OCI-M2 (cell line): Measurements from ENCODE around the gene SAMMSON.

Experiments
- DNase-seq: peaks from one replicate; lab custom pipeline; 2025; ENCODE audit not compliant: unreplicated experiment; lab: John Stamatoyannopoulos, UW

Gene SAMMSON

DNA sequence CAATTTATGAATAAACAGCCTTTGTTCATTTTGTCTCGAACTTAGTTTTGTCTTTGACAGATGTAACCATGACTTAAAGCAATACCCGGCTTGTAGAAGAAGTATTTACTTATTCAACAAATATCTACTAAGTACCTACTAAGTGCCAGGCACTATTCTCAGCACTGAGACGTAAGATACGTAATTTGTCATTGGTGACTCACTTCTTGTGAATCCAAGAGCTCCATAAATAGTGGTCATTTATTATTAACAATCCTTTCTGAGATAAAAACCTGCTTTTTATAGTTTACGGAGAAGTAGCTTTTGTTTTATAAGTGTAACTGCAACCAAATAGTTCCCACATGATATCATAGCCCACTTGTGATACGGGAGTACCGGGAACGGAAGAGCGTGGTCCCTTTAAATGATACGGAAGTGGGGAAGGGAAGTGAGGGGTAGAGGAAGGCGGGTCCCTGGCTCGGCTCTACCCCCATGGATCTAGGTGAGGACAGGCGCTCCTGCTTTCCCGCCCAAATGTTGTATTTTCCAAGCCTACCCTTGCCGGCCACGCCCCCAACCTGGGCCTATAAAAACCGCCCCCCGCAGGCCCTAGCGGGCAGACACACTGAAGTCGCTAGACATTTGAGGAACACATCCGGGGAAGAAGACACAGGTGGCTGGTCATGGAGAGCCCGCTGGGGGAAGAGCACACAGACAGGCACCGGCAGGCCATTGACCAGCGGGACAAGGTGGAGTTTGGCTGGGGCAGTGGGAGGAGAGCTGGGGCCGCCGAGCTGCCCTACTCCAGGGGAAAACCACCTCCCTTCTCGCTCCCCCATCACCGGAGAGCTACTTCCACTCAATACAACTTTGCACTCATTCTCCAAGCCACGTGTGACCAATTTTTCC is at the start of gene SAMMSON:
TSS of gene SAMMSON (plus strand) at position 594 of the 888 bp plus-strand sequence.
- no peak for DNase-seq

DNA sequence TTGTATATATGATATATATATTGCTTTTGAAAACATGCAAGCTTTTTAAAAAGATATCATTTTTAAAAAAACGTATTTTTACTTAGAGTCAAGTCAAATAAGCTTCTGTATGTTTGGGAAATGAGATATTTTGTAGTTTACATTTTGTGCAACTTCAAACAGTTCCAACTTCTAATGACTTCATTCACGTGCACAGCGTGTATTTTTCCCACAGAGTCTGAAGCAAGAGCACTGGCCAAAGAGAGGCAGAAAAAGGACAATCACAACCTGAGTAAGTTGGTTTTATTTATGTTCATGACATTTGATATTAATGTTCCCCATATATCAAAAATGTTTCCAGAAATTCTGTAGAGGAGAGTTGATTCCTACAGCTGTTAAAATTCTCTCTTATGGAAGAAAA is 47.9 kb upstream of the SAMMSON start:
- DNase-seq, result no peak

DNA sequence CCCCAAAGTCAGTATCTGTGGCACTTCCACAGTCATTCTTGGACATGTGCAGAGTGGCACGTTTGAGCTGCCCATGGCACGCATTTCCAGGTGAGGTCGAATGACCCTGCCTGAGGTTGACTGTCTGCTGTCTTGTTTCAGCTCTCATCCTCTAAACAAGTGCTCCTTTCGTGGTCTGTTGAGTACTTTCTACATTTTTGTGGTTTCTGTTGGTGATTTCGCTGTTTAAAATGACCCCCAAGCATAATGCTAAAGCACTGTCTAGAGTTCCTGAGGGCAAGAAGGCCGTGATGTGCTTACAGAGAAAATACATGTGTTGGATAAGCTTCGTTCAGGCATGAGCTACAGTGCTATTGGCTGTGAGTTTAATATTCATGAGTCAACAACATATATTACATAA is 40.0 kb upstream of the SAMMSON start:
- DNase-seq, result no peak

DNA sequence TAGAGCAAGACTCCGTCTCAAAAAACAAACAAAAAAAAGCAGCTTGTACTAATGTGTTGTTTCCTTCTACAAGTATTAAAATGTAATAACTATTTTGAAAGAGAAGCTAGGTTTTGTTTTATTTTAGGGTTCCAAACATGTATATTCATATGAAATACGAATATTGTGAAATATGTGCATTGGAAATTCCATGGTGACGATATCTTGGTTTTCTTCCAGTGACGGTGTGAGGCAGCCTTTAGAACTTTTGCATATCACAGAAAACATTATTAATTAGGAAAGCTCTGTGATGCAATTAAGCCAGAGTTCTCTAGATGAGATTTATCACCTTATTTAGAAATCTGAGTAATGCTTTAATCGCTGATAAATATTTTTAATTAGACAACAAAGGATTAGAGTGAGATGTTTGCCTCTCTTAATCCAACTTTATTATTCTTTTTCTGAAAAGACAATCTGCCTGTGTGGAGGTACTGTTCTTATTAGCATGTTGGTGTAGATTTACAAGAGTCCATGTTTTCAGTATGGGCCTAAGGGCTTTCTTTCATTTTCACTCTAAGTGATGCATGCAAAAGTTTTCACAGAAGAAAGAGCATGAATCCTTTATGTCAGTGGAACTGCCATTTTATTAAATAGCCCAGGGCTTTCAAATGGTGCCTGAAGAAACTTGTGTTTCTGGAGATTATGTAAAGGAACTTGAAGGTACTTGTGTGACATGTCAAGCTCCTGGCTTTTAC is 37.7 kb upstream of the SAMMSON start:
- no peak for DNase-seq

GRCh38 chr3:69963643-69964042 is 35.9 kb upstream of the SAMMSON start:
- DNase-seq, result no peak

GRCh38 chr3:69967156-69967555 is 32.4 kb upstream of the SAMMSON start:
- no peak for DNase-seq

DNA sequence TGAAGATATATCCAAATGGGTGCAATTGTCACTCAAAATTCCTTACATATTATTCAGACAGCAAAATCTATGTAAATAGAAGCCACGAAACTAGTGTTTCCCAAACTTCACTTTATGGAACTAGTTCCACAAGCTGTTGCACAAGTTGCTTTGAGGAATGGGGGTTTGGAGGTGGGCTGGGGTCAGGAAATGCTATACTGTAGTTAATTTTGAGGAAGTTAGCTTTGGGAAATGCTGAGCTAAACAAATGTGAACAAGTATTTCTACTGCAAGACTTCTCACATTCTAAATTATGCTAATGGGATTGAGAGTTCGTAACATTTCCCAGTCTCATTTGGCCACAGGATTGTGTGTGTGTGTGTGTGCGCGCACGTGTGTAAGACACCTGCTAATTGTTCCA is 28.7 kb upstream of the SAMMSON start:
- DNase-seq, result no peak

DNA sequence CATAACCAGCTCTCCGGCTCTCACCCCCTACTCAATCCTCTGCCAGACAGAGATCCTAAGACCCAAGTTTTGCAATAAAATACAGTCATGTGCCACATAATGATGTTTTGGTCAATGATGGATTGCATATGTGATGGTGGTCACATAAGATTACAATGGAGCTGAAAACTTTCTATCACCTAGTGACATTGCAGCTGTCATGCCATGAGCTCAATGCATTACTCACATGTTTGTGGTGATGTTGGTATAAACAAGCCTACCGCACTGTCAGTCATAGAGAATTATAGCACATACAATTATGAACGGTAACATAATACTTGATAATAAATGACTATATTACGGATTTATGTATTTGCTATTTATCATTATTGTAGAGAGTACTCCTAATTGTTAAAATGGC is 26.9 kb upstream of the SAMMSON start:
- no peak for DNase-seq

GRCh38 chr3:69976021-69976420 is 23.5 kb upstream of the SAMMSON start:
- no peak for DNase-seq

DNA sequence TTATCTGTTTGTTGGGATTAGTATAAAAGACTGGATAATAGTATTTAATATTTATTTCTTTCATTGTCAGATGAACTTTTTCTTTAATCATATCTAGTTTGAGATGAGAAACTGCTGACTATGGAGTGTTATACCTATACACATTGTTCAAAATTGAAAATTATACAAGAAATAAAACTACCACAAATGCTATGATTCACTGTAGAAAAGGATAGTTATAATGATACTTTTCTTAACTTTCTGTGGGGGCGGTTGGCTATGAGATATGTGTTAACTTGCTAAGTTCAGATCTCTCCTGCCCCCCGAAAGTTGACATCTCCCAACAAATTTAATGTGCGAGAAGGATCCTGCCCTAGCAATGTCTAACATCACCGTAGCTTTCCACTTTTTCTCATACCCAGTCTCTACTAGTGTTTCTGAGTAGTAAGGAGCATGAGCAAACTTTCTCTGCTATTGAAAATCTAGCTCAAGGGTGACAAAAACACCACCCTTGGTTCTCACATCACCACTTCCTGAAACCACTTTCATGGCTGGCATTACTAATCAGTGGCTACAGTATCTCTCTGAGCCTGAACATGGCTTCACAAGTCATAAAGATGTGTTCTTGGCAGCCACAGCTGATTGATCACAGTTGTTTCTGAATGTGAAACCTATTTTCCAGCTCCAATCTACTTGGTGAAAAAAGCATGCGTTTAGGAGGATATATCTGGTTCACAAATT is 15.8 kb upstream of the SAMMSON start:
- no peak for DNase-seq

- DNase-seq, result no peak
Measured at GRCh38 chr3:69985266-69985665, 14.3 kb upstream of the SAMMSON start.

- no peak for DNase-seq
Measured at GRCh38 chr3:69986419-69986818, 13.1 kb upstream of the SAMMSON start.

GRCh38 chr3:69987833-69988232 is 11.7 kb upstream of the SAMMSON start:
- no peak for DNase-seq

GRCh38 chr3:69993757-69994156 is 5.8 kb upstream of the SAMMSON start:
- no peak for DNase-seq

DNA sequence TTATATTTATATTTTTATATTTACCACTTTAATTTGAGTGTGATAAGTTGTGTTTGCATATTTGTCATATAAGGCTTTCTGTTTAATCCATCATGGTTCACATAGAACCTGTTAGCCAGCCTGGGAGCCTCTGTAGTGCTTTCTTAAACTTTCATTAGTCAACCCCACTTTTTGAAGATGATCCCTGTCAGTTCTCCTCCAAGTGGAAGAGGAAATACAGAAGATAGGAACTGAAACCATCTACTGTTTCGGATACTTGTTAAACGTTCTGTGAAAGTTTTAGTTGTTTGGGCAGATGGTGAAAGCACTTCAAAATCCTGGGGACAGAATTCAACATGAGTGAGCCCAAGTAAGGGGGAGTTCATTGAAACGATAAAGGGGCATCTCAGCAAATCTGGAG is 4.6 kb upstream of the SAMMSON start:
- DNase-seq, result no peak

DNA sequence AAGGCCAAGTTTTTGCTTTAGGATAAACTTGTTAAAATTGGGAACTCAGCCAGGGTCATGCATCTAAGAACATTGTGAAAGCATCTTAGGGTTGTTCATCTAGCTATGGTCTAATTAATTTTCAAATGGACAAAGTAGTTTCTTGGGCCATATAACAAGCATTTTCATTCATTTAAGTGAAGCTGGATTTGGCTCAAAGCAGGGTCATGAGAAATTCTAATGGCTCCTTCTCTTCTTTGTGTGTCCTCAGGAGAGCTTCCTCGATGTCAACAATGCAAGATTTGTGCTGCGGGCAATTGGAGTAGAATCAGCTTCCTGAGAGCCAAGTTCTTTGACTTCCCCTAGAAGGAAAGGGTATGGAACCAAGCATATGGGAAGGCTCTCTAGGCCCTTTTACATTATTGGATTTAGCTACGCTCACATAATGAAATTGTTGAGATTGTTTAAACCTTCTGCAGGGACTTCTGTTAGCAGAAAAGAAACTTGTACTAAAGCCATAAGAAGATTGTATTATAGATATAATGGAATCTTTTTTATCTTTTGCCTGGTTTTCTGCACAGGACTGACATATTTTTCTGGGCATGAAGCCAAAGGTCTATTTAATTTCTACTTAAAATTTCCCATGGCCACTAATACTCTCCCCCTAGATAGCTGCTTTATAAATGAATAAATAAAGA is 1.8 kb upstream of the SAMMSON start:
- no peak for DNase-seq

DNA sequence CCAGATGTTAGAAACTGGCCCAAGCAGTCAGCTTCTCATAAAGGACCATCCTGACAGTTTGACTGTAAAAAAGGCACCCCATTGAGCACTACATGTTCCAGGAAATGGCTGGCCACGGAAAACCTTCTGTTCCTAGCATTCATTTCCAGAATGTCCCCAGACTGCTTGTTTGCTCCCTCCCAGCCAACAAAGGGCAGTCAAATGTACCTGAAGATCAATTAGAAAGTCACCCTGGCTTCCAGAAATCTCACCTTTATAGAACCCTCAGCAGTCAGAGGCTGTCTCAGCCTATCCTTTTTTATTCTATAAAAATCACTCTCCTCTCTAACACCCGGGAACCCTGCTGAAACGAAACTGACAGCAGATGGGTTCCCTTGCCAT is 784 bp upstream of the SAMMSON start:
- no peak for DNase-seq

GRCh38 chr3:70000028-70000410 is 486 bp downstream of the SAMMSON start:
- DNase-seq, result no peak

DNA sequence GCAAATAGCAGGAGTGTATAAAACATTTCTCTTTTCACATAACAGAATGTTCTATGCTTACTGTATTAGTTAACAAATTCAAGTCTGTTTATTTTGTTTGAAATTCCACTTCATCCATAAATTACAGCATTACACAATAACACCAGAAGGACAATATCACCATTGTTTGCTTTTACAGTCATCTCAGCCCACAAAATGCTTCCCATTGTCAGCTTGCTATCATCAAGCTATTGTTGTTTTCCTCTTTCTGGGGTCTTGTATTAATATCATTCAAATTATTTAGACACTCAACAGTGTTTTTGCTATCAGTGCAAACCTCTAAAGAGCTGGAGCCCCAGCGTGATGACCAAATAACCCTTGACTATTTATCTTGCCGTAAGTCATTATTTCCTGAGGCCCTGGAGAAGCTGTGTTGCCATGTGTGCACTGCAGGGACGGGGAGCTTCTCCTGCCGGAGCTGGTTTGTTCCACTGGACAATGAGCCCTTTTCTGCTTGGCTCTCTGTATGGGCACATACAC is 1.1 kb downstream of the SAMMSON start:
- DNase-seq, result no peak

GRCh38 chr3:70003119-70003518 is 3.6 kb downstream of the SAMMSON start:
- no peak for DNase-seq

DNA sequence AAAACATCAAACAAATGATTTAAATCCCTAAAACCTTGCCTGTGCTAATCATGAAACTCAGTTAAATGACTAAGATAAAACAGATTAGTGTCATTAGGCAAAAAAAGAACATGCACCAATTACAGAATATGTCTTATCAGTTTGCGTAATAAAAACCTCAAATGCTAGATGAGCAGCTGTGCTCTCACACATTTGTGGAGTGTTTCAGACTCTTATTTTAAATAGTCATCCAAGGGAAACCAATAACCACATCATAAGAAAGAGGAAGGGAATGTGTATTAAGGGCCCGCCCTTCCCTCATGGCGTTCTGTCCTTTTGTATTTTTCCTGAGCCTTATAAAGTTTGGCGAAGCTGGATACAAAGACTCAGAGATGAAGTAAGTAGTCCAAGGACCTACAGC is 6.6 kb downstream of the SAMMSON start:
- DNase-seq, result no peak
